Mesendoderm (in vitro differentiated cells): ENCODE measurements around the gene ACP4.

ENCODE experiments used
- DNase-seq: peaks from one replicate; pipeline ENCODE4 v3.0.0; 2013
- H2AK5ac ChIP-seq: 2 replicates; pipeline ENCODE4 v1.6.1; 2013; ENCODE audit warnings: low read length, inconsistent platforms
- H2BK120ac ChIP-seq: 2 replicates; pipeline ENCODE4 v1.6.1; 2013; ENCODE audit warnings: low read depth, mild to moderate bottlenecking, low read length, moderate library complexity, mixed read lengths
- H2BK15ac ChIP-seq: replicated peaks from 2 replicates; pipeline ENCODE4 v1.6.1; 2013; ENCODE audit warnings: low read depth, mild to moderate bottlenecking, moderate library complexity
- H2BK5ac ChIP-seq: 2 replicates; pipeline ENCODE4 v1.6.1; 2013; ENCODE audit warnings: low read length, inconsistent platforms
- H3K18ac ChIP-seq: 2 replicates; pipeline ENCODE4 v1.6.1; 2013; ENCODE audit warnings: mild to moderate bottlenecking, low read length, mixed read lengths
- H3K23ac ChIP-seq: one replicate; pipeline ENCODE4 v1.6.1; 2013; ENCODE audit warnings: low read length
- H3K27ac ChIP-seq: 2 replicates; pipeline ENCODE4 v1.5.1; 2013; ENCODE audit warnings: low read depth, mild to moderate bottlenecking, inconsistent platforms, low read length, moderate library complexity
- H3K27me3 ChIP-seq: 2 replicates; pipeline ENCODE4 v1.6.1; 2013; ENCODE audit warnings: low read length, control low read depth, mild to moderate bottlenecking, inconsistent platforms; ENCODE audit not compliant: insufficient read depth, poor library complexity
- H3K36me3 ChIP-seq: 2 replicates; pipeline ENCODE4 v1.6.1; 2013; ENCODE audit warnings: low read length, inconsistent platforms; ENCODE audit not compliant: control insufficient read depth, insufficient read depth
- H3K4ac ChIP-seq: one replicate; pipeline ENCODE4 v1.6.1; 2013; ENCODE audit warnings: low read depth, mild to moderate bottlenecking, low read length, moderate library complexity
- H3K4me1 ChIP-seq: 2 replicates; pipeline ENCODE4 v1.6.1; 2013; ENCODE audit warnings: low read depth, low read length, inconsistent platforms; ENCODE audit not compliant: control insufficient read depth
- H3K4me2 ChIP-seq: 2 replicates; pipeline ENCODE4 v1.6.1; 2013; ENCODE audit warnings: low read length
- H3K4me3 ChIP-seq: 2 replicates; pipeline ENCODE4 v1.5.1; 2013; ENCODE audit warnings: mild to moderate bottlenecking, low read length
- H3K56ac ChIP-seq: one replicate; pipeline ENCODE4 v1.6.1; 2013; ENCODE audit warnings: low read length
- H3K79me1 ChIP-seq: 2 replicates; pipeline ENCODE4 v1.6.1; 2013; ENCODE audit warnings: low read length, inconsistent platforms
- H3K79me2 ChIP-seq: 2 replicates; pipeline ENCODE4 v1.6.1; 2013; ENCODE audit warnings: mild to moderate bottlenecking, low read length; ENCODE audit not compliant: control insufficient read depth, insufficient read depth
- H3K9ac ChIP-seq: 2 replicates; pipeline ENCODE4 v1.6.1; 2013; ENCODE audit warnings: low read length, inconsistent platforms
- H4K5ac ChIP-seq: one replicate; pipeline ENCODE4 v1.6.1; 2013; ENCODE audit warnings: low read length
- H4K8ac ChIP-seq: one replicate; pipeline ENCODE4 v1.6.1; 2013; ENCODE audit warnings: low read depth, mild to moderate bottlenecking, control low read depth, low read length, moderate library complexity
- WGBS: extraction: QIAGEN DNeasy Blood & Tissue Kit; methylation state at CpG from one replicate; pipeline ENCODE4 v1.1.7; 2013; ENCODE audit warnings: low lambda C conversion rate, missing lambda C conversion rate; ENCODE audit not compliant: insufficient coverage; ENCODE audit errors: extremely low coverage; 5-methylcytosine and 5-hydroxymethylcytosine counted together

The ACP4 gene

GRCh38 chr19:50838239-50838638 is 48.0 kb downstream of the ACP4 start:
- H3K27me3 ChIP-seq: peaks cover 2% of the 10 kb centered on the region

GRCh38 chr19:50839712-50840655 is 49.8 kb downstream of the ACP4 start:
- WGBS: no CpG with 5 or more reads among the region's 10 CpGs
- no peak overlapping the region for H3K27ac ChIP-seq
- H3K79me1 ChIP-seq: no peaks in the 10 kb centered on the region
- H3K23ac ChIP-seq: no peak overlapping the region
- no peak overlapping the region for H3K4me2 ChIP-seq
- H2BK15ac ChIP-seq: no peak overlapping the region
- no peak overlapping the region for H2BK5ac ChIP-seq
- no peaks in the 10 kb centered on the region for H3K79me2 ChIP-seq
- no peak overlapping the region for H4K8ac ChIP-seq
- H2AK5ac ChIP-seq: no peak overlapping the region
- no peak for DNase-seq
- H4K5ac ChIP-seq: no peak overlapping the region
- no peaks in the 10 kb centered on the region for H3K36me3 ChIP-seq
- H2BK120ac ChIP-seq: no peak overlapping the region
- H3K9ac ChIP-seq: no peak overlapping the region
- H3K56ac ChIP-seq: no peak overlapping the region
- H3K18ac ChIP-seq: no peak overlapping the region
- H3K4ac ChIP-seq: no peak overlapping the region
- H3K4me3 ChIP-seq: no peak overlapping the region
- H3K27me3 ChIP-seq: peaks cover 1% of the 10 kb centered on the region
- no peaks in the 10 kb centered on the region for H3K4me1 ChIP-seq

More at GRCh38 chr19:50838239-50838638, 48.0 kb downstream of the ACP4 start:
- Histone ChIP-seq H3K36me3 (no peaks in the 10 kb centered on the region), H3K27ac (no peak overlapping the region), H3K4me1 (no peaks in the 10 kb centered on the region), H3K9ac (no peak overlapping the region), H3K79me2 (no peaks in the 10 kb centered on the region), H3K4me3 (no peak overlapping the region), H2AK5ac (no peak overlapping the region), H3K18ac (no peak overlapping the region), H3K79me1 (no peaks in the 10 kb centered on the region), H3K23ac (no peak overlapping the region), H2BK5ac (no peak overlapping the region), H2BK15ac (no peak overlapping the region), H3K4me2 (no peak overlapping the region), H3K4ac (no peak overlapping the region), H3K56ac (no peak overlapping the region), H2BK120ac (no peak overlapping the region), H4K8ac (no peak overlapping the region), H4K5ac (no peak overlapping the region)
- no CpG with 5 or more reads among the region's 6 CpGs for WGBS
- peak; percentile 78 for DNase-seq

GRCh38 chr19:50842130-50842529 is 51.9 kb downstream of the ACP4 start:
- WGBS: no CpG with 5 or more reads among the region's 6 CpGs
- Histone ChIP-seq H3K36me3 (no peaks in the 10 kb centered on the region), H3K27ac (no peak overlapping the region), H3K27me3 (no peaks in the 10 kb centered on the region), H2BK120ac (no peak overlapping the region), H3K9ac (no peak overlapping the region), H3K4me3 (no peak overlapping the region), H3K79me1 (no peaks in the 10 kb centered on the region), H3K18ac (no peak overlapping the region), H2AK5ac (no peak overlapping the region), H3K23ac (no peak overlapping the region), H3K4ac (no peak overlapping the region), H3K79me2 (no peaks in the 10 kb centered on the region), H3K56ac (no peak overlapping the region), H2BK5ac (no peak overlapping the region), H3K4me1 (no peaks in the 10 kb centered on the region), H2BK15ac (no peak overlapping the region), H4K8ac (no peak overlapping the region), H3K4me2 (no peak overlapping the region), H4K5ac (no peak overlapping the region)
- DNase-seq: no peak

- Histone ChIP-seq H3K36me3 (no peaks in the 10 kb centered on the region), H2AK5ac (no peak overlapping the region), H3K4ac (no peak overlapping the region), H2BK15ac (no peak overlapping the region), H3K9ac (no peak overlapping the region), H2BK120ac (no peak overlapping the region), H4K8ac (no peak overlapping the region), H3K27ac (no peak overlapping the region), H3K4me1 (no peaks in the 10 kb centered on the region), H3K4me2 (no peak overlapping the region), H3K79me2 (no peaks in the 10 kb centered on the region), H3K4me3 (no peak overlapping the region), H4K5ac (no peak overlapping the region), H3K79me1 (no peaks in the 10 kb centered on the region), H3K27me3 (no peaks in the 10 kb centered on the region), H3K23ac (no peak overlapping the region), H2BK5ac (no peak overlapping the region), H3K56ac (no peak overlapping the region), H3K18ac (no peak overlapping the region)
- DNase-seq: no peak
- no CpG with 5 or more reads among the region's 2 CpGs for WGBS
These were observed 53.0 kb downstream of the ACP4 start for GRCh38 chr19:50843205-50843604.

- H3K56ac ChIP-seq: no peak overlapping the region
- no peak overlapping the region for H3K4me3 ChIP-seq
- H3K23ac ChIP-seq: no peak overlapping the region
- no peak overlapping the region for H4K5ac ChIP-seq
- no CpG with 5 or more reads among the region's 7 CpGs for WGBS
- no peak overlapping the region for H3K4ac ChIP-seq
- no peak overlapping the region for H2BK15ac ChIP-seq
- no peaks in the 10 kb centered on the region for H3K4me1 ChIP-seq
- no peaks in the 10 kb centered on the region for H3K27me3 ChIP-seq
- no peak overlapping the region for H3K27ac ChIP-seq
- H2BK120ac ChIP-seq: no peak overlapping the region
- no peak overlapping the region for H3K18ac ChIP-seq
- H3K79me2 ChIP-seq: no peaks in the 10 kb centered on the region
- no peak overlapping the region for H2AK5ac ChIP-seq
- no peaks in the 10 kb centered on the region for H3K79me1 ChIP-seq
- H3K9ac ChIP-seq: no peak overlapping the region
- H2BK5ac ChIP-seq: no peak overlapping the region
- no peak overlapping the region for H4K8ac ChIP-seq
- H3K36me3 ChIP-seq: no peaks in the 10 kb centered on the region
- DNase-seq: no peak
- no peak overlapping the region for H3K4me2 ChIP-seq
These were observed 53.5 kb downstream of the ACP4 start for GRCh38 chr19:50843701-50844221.
